D341Med (cell line): ENCODE measurements around the gene MLH3.
A peak's percentile ranks its signal among the peaks of the same experiment; 100 is the strongest.

Experiments
- DNase-seq: peaks from one replicate; pipeline ENCODE4 v3.0.0; 2012; ENCODE audit warnings: low spot score

Gene MLH3

GRCh38 chr14:74983343-74983742 is 67.9 kb downstream of the MLH3 start:
- DNase-seq: no peak

- DNase-seq: no peak
Measured at GRCh38 chr14:74982661-74983060, 68.6 kb downstream of the MLH3 start.

DNA sequence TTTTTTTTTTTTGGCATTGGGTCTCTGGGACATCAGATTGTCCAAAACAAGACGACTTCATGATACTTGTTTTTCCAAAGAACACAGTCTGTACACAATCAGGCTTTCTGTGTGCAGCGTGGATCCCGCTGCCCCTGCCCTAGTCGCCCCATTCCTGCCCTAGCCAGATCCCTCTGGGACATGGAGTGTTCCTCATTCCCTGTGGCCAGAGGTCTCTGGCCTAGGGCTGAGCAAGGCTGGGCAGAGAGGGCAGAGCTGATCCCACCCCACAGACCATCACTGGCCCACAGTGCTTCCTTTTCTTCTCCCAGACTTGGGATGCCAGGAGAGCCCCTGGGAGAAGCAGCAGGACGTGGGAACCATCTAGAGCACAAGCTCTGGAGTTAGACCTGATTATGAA is 69.4 kb downstream of the MLH3 start:
- peak; percentile 9 for DNase-seq

GRCh38 chr14:74981462-74981782 is 69.8 kb downstream of the MLH3 start:
- peak; percentile 21 for DNase-seq

- DNase-seq: peak; percentile 57
Measured at GRCh38 chr14:74980731-74981461, 70.4 kb downstream of the MLH3 start.

- no peak for DNase-seq
Measured at GRCh38 chr14:74980398-74980730, 70.9 kb downstream of the MLH3 start.

- peak; percentile 58 for DNase-seq
Measured at GRCh38 chr14:74979442-74980397, 71.5 kb downstream of the MLH3 start.

GRCh38 chr14:74979029-74979428 is 72.2 kb downstream of the MLH3 start:
- DNase-seq: no peak

GRCh38 chr14:74978416-74978947 is 72.8 kb downstream of the MLH3 start:
- peak; percentile 35 for DNase-seq

DNA sequence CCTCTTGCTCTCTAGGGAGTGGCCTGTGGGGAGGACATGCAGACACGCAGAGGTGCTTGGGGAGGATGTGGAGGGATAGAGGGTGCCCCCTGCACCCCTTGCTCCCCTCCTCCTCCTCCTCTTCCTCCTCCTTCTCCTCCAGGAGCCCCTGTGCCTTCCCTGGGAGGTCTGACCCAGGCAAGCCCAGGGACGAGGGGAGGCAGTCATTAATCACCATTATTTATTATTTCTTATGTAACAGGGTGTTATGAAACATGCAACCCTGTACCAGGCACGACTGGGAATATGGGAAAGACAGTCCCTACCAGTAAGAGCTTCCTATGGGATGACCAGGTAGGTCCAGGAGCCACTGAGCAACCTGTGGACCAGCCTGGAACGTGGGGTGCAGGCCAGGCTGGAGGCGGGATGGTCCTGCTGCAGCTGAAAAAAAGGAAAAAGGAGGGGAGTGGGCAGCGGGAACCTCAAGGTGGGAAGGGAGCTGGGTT is 73.3 kb downstream of the MLH3 start:
- DNase-seq: peak; percentile 10

- peak; percentile 24 for DNase-seq
Measured at GRCh38 chr14:74977164-74977900, 73.9 kb downstream of the MLH3 start.

DNA sequence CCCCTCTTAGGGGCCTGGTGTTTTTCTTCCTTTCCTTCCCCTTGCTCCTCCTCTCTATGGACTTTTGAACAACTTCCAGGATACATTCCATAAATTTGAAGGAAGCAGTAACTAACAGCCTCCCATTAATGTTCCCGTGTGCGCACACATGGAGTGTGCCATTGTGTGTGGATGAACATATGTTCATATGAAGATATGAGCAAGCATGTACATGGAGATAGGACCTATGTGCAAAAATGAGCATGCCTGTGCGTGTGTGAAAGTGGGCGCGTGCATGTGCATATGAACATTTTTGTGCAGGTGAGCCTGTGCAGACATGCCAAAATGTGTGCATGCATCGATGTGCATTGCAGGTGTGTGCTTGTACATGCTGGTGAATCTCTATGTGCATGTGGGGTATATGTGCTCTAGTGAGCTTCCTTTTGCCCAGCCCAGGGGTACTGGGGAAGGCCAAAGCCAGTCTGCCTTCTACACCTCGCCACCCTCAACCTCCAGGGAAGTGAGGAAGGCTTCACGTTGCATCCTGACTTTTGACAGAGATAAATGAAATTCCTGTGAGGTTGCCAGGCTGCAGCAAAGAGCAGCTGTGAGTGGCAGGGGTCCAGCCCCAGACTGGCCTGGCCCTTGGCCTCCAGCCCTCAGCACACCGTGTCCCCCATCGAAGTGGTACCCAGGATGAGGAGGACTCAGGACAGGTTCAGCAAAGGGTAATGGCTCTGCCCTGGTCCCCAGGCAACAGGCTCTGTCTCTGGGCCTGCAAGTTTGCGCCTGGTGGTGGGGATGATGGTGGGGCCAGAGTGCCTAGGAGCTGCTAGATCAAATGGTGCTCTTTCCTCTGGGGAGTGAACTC is 74.8 kb downstream of the MLH3 start:
- DNase-seq: peak; percentile 15

- DNase-seq: peak; percentile 7
Measured at GRCh38 chr14:74975059-74975810, 76.0 kb downstream of the MLH3 start.

- DNase-seq: peak; percentile 20
Measured at GRCh38 chr14:74974364-74975058, 76.8 kb downstream of the MLH3 start.

GRCh38 chr14:74973905-74974363 is 77.3 kb downstream of the MLH3 start:
- DNase-seq: peak; percentile 13

DNA sequence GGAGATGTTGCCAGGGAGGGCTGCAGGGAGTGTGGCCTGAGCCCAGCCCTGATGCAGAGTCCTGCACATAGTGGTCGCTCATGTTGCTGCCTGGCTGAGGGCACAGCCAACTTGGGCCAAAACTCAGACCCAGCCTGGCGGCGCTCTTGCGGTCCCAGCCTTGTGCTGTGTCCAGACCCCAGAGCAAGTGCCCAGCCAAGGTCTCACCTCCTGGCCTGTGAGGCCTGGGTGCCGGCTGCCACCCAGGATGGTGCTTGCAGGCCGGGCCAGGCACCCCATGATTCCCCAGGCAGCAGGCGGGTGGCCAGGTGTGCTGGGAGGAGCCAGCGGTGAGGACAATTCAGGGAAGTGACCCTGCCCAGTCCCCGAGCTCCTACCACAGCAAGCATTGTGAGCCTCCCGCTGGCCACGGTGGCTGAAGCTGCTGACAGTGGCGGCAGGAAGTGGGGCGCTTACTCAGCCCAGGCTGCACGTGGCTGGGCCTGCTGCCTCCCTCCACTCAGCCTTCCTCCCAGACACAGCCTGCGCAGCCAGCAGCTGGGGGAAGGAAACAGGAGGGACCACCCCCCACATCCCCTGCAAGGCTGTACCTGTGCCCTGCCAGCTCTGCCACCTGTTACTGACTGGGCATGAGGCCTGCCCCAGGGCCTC is 78.1 kb downstream of the MLH3 start:
- no peak for DNase-seq

GRCh38 chr14:74968811-74969210 is 82.5 kb downstream of the MLH3 start:
- DNase-seq: no peak

GRCh38 chr14:74965486-74966153 is 85.6 kb downstream of the MLH3 start:
- DNase-seq: no peak
